Skeletal muscle satellite cell (primary cell): Measurements from ENCODE around the gene GPR4.

ENCODE experiments used
- H3K27me3 ChIP-seq: 2 replicates; pipeline ENCODE4 v1.7.0; 2013; ENCODE audit warnings: low read length; ENCODE audit not compliant: control insufficient read depth, insufficient read depth
- H3K36me3 ChIP-seq: 2 replicates; pipeline ENCODE4 v1.7.0; 2013; ENCODE audit warnings: mild to moderate bottlenecking, control low read depth, low read length; ENCODE audit not compliant: insufficient read depth
- H3K4me1 ChIP-seq: 2 replicates; pipeline ENCODE4 v1.7.0; 2013; ENCODE audit warnings: low read length; ENCODE audit not compliant: control insufficient read depth, insufficient read depth
- H3K4me2 ChIP-seq: 2 replicates; pipeline ENCODE4 v1.7.0; 2013; ENCODE audit warnings: mild to moderate bottlenecking, low read length
- H3K4me3 ChIP-seq: 2 replicates; pipeline ENCODE4 v1.7.0; 2013; ENCODE audit warnings: low read length
- H3K9ac ChIP-seq: 2 replicates; pipeline ENCODE4 v1.7.0; 2013; ENCODE audit warnings: mild to moderate bottlenecking, low read depth, low read length, moderate library complexity
- H3K9me3 ChIP-seq: replicated peaks from 2 replicates; pipeline ENCODE4 v1.7.0; 2013; ENCODE audit warnings: mild to moderate bottlenecking, control low read depth, low read length

The GPR4 gene

GRCh38 chr19:45597425-45598111 is 4.4 kb downstream of the GPR4 start:
- H3K4me1 ChIP-seq, result peaks cover 14% of the 10 kb centered on the region
- no peaks in the 10 kb centered on the region for H3K9me3 ChIP-seq
- H3K4me3 ChIP-seq, result peak overlapping the region; percentile 50
- peaks cover 43% of the 10 kb centered on the region for H3K27me3 ChIP-seq
- no peak overlapping the region for H3K9ac ChIP-seq
- H3K4me2 ChIP-seq, result peak overlapping the region; percentile 80
- H3K36me3 ChIP-seq, result no peaks in the 10 kb centered on the region

- Histone ChIP-seq H3K4me3 (no peak overlapping the region), H3K9ac (no peak overlapping the region), H3K36me3 (no peaks in the 10 kb centered on the region), H3K9me3 (no peaks in the 10 kb centered on the region), H3K4me2 (no peak overlapping the region), H3K4me1 (peaks cover 18% of the 10 kb centered on the region), H3K27me3 (peaks cover 33% of the 10 kb centered on the region)
Observed at GRCh38 chr19:45595814-45596213, 6.2 kb downstream of the GPR4 start.

DNA sequence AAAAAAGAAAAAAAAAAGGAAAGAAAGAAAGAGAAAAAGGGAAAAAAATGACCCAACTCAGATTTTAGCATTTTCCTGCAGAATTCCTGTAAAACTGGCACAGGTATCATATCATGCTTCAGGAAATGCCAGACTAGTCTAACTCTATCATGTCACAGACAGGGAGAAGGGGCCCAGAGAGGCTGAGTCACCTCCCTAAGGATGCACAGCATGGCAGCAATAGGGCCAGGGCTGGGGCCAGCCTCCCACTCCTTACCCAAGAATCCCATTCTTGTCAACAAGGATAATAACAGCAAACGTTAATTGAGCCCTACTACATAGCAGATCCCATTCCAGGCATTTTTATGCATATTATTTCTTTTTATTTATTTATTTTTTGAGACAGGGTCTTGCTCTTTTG is 8.5 kb downstream of the GPR4 start:
- Histone ChIP-seq H3K9ac (no peak overlapping the region), H3K9me3 (no peaks in the 10 kb centered on the region), H3K27me3 (peaks cover 15% of the 10 kb centered on the region), H3K36me3 (no peaks in the 10 kb centered on the region), H3K4me1 (peaks cover 14% of the 10 kb centered on the region), H3K4me2 (no peak overlapping the region), H3K4me3 (no peak overlapping the region)

- Histone ChIP-seq H3K27me3 (peaks cover 9% of the 10 kb centered on the region), H3K4me2 (no peak overlapping the region)
Observed at GRCh38 chr19:45592366-45592765, 9.6 kb downstream of the GPR4 start.

DNA sequence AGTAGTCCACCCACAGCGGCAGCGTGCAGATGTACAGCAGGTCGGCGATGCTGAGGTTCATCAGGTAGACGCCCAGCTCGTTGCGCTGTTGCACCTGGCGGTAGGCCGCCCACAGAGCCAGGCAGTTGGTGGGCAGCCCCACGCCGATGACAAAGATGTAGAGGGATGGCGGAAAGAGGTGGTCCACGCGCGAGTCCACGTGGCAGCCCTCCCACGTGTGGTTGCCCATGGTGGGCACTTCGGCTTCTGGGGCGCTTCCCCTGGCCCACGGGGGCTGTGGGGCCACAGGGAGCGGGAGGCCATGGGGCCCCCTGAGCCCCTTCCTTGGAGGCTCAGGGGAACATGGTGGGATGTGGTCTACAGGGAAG is 10.4 kb downstream of the GPR4 start:
- H3K27me3 ChIP-seq, result peaks cover 9% of the 10 kb centered on the region
- peaks cover 4% of the 10 kb centered on the region for H3K4me1 ChIP-seq
- H3K36me3 ChIP-seq, result no peaks in the 10 kb centered on the region
- H3K4me3 ChIP-seq, result no peak overlapping the region
- no peaks in the 10 kb centered on the region for H3K9me3 ChIP-seq
- no peak overlapping the region for H3K4me2 ChIP-seq
- no peak overlapping the region for H3K9ac ChIP-seq

More at GRCh38 chr19:45592366-45592765, 9.6 kb downstream of the GPR4 start:
- Histone ChIP-seq H3K4me3 (no peak overlapping the region), H3K36me3 (no peaks in the 10 kb centered on the region), H3K4me1 (peaks cover 4% of the 10 kb centered on the region), H3K9me3 (no peaks in the 10 kb centered on the region), H3K9ac (no peak overlapping the region)

GRCh38 chr19:45591004-45591637 is 10.9 kb downstream of the GPR4 start:
- H3K4me1 ChIP-seq, result peaks cover 4% of the 10 kb centered on the region
- no peaks in the 10 kb centered on the region for H3K36me3 ChIP-seq
- H3K9me3 ChIP-seq, result no peaks in the 10 kb centered on the region
- no peak overlapping the region for H3K4me3 ChIP-seq
- no peak overlapping the region for H3K4me2 ChIP-seq
- H3K9ac ChIP-seq, result no peak overlapping the region
- peaks cover 9% of the 10 kb centered on the region for H3K27me3 ChIP-seq

GRCh38 chr19:45590300-45591003 is 11.6 kb downstream of the GPR4 start:
- Histone ChIP-seq H3K4me3 (no peak overlapping the region), H3K36me3 (no peaks in the 10 kb centered on the region), H3K4me1 (peaks cover 4% of the 10 kb centered on the region), H3K9me3 (no peaks in the 10 kb centered on the region), H3K4me2 (no peak overlapping the region), H3K27me3 (peaks cover 9% of the 10 kb centered on the region), H3K9ac (no peak overlapping the region)

GRCh38 chr19:45589768-45590167 is 12.2 kb downstream of the GPR4 start:
- H3K4me3 ChIP-seq, result no peak overlapping the region
- H3K9me3 ChIP-seq, result no peaks in the 10 kb centered on the region
- no peak overlapping the region for H3K9ac ChIP-seq
- no peaks in the 10 kb centered on the region for H3K36me3 ChIP-seq
- H3K4me2 ChIP-seq, result no peak overlapping the region
- H3K27me3 ChIP-seq, result peaks cover 9% of the 10 kb centered on the region
- H3K4me1 ChIP-seq, result peaks cover 9% of the 10 kb centered on the region

GRCh38 chr19:45587873-45588272 is 14.1 kb downstream of the GPR4 start:
- H3K36me3 ChIP-seq, result no peaks in the 10 kb centered on the region

DNA sequence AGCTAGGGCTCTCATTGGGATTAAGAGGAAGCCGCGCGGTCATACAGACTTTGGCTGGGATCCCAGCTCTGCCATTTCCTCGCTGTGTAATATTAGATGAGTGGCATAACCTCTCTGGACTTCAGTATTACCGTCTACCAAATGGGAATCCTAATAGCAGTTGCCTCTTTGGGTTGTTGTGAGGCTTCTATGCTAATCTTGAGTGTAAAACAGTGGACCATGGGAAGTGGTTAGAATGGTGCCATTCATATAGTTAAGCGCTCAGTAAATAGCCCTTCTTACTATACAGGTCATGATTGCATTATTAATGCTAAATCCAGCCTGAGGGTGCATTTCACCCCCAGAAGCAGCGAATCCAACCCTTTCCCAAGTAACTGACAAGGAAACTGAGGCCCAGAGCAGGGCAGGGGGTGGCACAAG is 16.8 kb downstream of the GPR4 start:
- peak overlapping the region; percentile 90 for H3K4me3 ChIP-seq
- H3K27me3 ChIP-seq, result no peaks in the 10 kb centered on the region
- H3K4me1 ChIP-seq, result peaks cover 4% of the 10 kb centered on the region
- H3K4me2 ChIP-seq, result peak overlapping the region; percentile 90
- H3K9me3 ChIP-seq, result no peaks in the 10 kb centered on the region
- peaks cover 4% of the 10 kb centered on the region for H3K36me3 ChIP-seq
- H3K9ac ChIP-seq, result peak overlapping the region; percentile 78

More at GRCh38 chr19:45587873-45588272, 14.1 kb downstream of the GPR4 start:
- H3K4me3 ChIP-seq, result no peak overlapping the region
- no peaks in the 10 kb centered on the region for H3K9me3 ChIP-seq
- peaks cover 9% of the 10 kb centered on the region for H3K27me3 ChIP-seq
- peaks cover 9% of the 10 kb centered on the region for H3K4me1 ChIP-seq
- no peak overlapping the region for H3K9ac ChIP-seq
- no peak overlapping the region for H3K4me2 ChIP-seq

- Histone ChIP-seq H3K27me3 (no peaks in the 10 kb centered on the region), H3K4me3 (peak within 1 kb of the TSS; percentile 93), H3K4me1 (peaks cover 4% of the 10 kb centered on the region), H3K36me3 (peaks cover 4% of the 10 kb centered on the region), H3K4me2 (peak within 1 kb of the TSS; percentile 94), H3K9me3 (no peaks in the 10 kb centered on the region), H3K9ac (peak within 1 kb of the TSS; percentile 98)
Observed at GRCh38 chr19:45584332-45585157, 17.5 kb downstream of the GPR4 start, which contains the start of gene OPA3. Gene OPA3, minus strand, starts transcription at chr19:45584802. Its CDS starts 38 bp downstream, at chr19:45584764.
